Stimulated activated CD8-positive, alpha-beta memory T cell treated with anti-CD3 and anti-CD28 coated beads, Interleukin-4, amount 100 ng/mL, for 24 hours (primary cell): ENCODE measurements around the gene LRIG1.

Experiments
- DNase-seq: peaks from one replicate; pipeline ENCODE4 v3.0.0-alpha.2; 2020; ENCODE audit warnings: low read depth

The LRIG1 gene

DNA sequence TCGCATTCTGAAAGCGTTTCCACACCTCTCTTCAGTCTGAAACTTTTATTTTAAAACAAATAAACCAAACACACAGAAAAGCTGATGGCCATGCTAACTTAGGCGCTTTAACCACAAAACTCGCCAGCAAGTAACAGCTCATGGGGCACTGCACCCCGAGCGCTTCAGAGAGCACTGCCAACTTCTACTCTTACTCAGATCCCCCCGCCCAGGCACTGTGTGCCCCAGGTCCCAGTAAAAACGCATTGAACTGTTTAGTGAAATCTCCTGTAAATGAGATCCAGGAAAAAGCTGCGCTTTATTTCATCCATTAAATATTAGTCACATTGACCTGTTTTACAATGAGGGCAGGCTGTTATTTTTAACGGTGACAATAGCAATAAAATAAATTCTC is 99.7 kb downstream of the LRIG1 start:
- no peak for DNase-seq

DNA sequence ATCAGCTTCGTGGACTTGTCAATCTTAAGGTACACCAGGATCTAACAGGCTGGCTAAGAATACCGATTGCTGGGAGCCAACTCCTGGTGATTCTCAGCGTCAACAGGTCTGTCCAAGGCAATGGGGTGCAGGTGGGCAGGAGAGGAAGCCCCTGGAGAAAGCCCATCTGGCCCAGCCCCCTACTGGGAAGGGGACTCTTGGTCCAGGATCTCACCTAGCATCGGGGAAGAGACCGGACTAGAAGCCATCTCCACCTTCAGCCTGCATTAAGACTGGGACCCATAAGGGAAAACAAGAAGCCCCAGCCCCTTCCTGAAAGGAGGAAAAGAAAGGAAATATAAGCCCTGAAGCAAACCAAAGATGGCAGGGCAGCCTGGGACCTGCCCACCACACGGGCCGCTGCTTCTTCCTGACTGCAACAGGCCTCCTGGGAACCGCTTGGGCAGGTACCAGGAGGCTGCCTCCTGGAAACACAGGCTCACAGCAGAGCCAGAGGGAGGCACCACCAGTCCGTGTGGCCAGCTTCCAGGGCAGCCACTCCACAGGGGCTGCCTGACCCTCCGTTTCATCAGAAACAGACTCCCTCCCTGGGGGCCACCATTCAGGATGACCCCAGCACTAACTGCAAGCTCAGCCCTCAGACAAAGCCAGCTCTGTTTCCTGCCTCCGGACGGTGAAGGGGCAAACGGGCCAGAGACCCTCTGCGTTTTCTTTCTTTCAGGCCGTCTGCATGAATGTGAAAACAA is 100.2 kb downstream of the LRIG1 start:
- DNase-seq, result no peak

DNA sequence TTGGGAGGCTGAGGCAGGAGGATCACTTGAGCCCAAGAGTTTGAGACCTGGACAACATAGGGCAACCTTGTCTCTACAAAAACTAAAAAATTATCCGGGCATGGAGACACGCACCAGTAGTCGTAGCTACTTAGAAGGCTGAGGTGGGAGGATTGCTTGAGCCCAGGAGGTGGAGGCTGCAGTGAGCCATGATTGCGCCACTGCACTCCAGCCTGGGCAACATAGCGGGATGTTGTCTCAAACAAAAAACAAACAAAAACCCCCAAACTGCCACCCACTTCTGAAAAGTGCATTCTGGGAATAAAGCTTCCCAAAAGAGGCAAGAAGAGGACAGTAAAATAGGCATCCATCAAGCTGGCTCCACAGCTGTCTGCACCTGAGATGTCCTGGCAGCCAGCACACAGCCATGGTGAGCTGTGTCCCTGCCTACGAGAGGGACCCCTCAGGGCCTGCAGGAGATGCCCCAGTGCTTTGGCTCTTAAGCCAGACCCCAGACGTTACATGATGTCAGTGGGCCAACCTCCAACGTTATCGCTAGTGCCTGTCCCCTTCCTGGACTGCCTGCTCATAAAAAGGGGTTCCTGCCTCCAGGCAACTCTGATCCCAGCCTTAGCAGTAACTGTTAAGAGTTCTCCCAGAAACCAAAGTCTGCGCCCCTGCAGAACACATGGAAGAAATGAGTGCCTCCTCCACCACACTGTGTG is 101.1 kb downstream of the LRIG1 start:
- DNase-seq, result no peak

DNA sequence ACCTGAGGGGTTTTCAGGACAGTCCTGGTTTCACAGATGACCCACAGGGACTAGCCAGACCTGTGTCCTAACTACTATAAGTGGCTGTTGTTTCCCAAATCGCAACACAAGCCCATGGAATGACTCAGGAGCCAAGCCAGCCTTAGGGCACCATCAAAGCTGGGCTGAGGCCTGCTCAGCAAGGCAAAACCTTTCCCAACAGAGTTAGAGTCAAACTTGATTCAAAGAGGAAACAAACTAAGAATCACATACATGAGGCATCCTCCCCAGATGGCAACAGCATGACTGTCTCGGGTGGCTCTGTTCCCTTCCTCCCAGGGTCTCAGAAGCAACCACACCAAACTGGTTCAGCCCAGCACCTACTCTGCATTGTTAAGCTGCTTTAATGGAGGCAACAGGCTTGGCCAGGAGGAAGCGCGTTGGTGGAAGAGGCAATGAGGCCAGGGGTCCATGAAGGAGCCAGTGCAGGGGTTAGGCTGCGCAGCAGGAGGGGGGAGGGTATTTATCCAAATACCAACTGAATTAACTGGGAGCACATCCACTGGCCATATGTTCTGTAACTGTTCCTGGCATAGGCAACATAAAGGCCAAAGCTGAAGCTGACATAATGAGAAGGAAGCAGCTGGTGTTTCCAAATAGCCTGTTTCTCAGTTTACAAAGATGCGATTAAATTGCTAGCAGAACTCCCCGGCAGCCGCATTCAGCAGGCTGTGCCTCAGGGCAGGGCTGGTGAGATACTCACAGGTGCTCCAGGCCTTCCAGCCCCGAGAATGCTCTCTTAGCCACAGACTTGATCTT is 102.4 kb downstream of the LRIG1 start:
- DNase-seq, result no peak

DNA sequence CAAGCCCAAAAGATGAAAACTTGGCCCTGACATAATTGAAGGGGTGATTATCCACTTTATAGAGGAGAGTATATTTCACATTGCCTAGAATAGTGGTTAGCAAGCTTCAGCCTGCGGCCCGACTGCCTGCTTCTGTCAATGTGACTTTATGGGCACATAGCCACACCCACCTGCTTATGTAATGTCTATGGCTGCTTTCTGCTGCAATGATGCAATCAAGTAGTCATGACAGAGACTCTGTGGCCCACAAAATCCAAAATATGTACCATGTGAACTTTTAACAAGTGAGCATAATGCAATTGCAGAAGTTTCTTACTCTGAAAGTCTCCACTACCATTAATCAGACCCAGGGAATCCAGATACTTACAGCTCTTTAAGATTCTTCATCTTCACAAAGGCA is 103.1 kb downstream of the LRIG1 start:
- no peak for DNase-seq

DNA sequence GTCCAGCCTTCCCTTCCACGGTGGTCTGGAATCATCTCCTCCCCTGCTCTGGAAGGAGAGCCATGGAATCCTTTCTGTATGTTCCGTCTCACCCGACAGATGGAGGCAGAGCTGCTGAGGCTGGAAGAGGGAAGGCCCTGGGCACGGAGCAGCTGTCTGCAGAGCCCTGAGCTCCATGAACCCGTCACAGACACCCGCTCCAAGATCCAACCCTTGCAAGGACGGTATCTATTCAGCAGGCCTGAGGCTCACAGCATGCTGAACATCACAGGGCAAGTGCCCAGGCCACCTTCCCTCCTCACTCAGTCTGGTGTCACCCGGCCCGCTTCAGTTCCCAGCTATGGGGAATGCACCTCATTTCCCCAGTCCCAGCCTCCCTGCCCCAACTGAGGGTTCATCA is 103.9 kb downstream of the LRIG1 start:
- DNase-seq, result no peak

DNA sequence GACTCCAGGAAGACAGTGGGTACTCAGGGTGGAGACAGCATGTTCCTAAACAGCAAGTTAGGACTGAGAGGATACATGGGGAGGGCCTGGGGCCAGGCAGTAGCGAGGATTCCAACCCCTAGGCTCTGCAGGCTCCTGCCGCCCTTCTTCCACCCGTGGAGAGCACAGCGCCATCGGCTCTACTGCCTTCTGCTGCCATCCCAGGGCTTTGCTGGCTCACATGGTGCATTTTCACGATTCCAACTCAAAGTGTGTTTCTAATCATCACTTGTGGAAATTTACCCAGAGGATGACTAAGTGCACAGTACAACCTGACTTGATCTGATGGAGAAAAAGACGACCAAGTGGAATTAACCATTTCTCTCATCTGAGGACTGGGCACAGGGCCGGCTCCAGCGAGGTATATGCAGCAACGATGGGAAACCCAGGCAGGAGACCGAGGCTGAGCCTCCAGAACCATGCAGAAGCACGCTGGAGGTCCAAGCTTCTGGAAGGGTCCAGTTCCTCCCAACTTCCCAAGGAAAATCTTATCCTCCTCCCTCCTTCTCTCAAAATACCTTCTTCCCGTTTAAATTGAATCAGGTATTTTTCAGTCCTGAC is 104.6 kb downstream of the LRIG1 start:
- no peak for DNase-seq

DNA sequence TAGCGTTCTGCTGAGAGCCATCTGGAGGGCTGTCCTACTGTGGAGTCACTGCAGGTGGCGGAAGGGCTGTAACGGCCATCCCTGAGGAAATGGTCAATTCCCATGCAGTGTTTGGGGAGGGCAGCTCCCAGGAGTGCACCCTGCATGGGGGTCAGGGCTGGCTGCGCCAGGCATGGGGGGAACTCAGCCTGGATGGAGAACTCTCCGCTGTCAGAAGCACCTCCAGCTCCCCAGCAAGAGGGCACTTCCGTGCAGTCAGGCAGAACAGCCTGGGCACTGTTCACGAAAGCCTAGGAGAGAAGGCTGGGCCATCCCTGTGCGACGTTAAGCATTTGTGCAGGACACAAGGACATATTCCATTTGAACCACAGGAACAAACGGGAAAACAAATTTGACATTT is 105.2 kb downstream of the LRIG1 start:
- no peak for DNase-seq

DNA sequence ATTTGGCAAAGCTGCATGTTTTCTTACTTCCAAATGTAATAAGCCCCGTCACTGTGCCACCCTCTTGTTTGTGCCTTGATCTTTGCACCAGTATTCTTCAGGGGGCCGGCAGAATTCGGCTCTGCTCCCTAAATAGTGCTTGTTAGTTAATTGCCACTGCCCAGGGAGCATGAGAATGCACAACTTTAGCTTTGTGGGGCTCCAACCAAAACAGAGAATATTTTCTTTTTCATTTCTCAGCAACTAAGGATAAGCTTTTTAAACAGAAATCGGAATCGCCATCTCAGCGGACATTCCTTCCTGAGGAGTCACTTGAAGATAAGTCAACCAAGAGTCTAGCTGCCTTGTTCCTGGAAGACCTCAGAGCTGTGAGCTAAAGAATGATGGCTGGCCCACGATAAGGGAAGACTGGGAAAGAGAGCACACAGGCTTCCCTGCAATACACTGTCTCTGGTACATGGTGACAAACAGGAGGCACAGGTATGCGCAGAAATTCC is 106.0 kb downstream of the LRIG1 start:
- no peak for DNase-seq

DNA sequence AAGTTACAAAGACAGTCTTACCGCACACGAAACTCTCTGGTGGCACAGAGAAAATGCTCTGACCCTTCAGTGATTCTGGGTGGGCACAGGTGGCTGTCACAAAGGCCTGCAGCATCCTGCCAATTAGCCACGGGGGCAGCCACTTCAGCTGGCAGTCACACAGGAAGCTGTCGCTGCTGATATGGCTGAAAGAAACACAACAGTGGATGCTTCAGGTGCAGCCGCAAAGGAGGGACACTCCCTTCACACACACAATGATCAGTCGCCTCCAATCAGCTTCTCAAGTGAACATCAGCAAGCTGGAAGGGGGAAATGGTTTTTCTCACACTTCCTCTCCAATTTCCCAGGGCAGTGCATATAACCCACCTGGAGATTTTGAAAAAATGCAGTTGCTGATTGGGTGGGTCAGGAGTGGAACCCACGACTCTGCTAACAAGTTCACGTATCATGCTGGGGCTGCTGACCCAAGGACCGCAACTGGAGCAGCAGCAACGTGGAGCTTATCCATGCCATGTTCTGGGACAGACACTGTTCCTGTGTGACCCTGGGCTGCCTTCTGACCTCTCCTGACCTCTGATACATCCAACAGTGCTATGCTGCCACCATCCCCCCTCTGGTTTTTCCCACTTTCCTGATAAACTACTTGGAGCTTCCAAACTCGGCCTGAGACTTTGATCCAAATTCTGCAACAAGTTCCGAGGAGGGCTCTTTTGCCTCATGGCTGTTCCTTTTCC is 106.6 kb downstream of the LRIG1 start:
- no peak for DNase-seq

DNA sequence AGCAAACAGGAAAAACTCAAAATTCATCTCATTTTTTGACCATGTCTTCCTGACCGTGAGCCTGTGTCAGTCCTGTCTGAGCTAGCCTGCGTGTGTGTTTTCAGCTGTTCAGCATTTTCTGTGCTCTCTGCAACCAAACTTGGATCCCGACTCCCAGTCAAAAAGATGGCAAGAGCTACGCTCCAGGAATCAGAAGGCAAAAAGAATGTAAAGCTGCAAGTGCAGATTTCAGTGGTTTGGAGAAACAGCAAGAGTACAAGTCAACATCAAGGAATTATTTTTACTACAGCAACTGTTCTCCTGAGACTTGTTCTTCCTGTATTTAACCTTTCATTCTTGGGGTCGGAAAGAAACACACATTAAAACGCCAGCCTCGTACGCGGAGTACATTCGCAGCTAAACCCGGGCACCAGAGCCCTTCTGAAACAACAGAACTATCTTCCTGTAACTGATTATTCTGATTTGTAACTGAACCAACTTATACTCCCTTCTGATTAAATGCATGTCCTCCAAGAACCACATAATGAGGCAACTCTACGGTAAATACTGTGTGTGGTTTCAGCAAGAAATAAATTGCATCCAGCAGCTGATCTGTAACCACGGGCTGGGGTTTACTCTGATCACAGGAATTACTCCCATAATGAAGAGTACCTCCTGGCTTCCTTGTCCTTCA is 107.4 kb downstream of the LRIG1 start:
- no peak for DNase-seq

DNA sequence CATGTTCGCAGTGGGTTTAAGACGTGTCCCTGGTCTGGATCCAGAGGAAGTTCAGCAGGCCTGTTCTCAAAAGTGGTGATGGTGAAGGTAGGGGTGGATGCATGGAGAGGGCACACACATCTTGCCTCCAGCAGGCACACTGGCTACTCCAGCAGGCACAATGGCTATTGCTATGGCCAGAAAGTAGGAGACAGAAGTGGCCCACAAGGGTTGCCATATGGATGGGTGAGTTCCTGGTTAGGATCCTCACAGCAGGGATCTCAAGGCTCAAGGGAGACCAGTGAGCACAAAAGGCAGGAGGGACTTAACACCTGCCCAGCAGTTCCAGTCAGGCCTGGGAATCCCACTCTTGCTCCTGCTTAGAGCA is 107.9 kb downstream of the LRIG1 start:
- no peak for DNase-seq

DNA sequence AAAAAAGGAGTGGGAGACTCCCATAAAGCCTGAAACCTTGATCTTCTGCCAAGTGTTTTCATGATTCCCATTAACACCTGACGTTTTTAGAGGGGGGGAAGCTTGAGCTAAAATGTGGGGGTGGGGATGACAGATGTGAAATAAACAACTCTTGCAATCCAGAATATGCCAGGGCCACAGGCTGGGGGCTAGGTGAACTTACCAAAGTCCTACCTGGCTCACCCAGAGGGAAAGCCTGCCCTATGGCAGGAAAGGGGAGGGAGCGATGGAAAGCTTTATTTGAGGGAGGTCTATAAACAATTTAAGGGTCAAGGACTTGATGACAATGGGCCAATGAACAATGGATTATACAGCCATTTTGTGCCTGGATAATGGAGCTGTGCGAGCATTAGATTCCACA is 108.3 kb downstream of the LRIG1 start:
- no peak for DNase-seq

DNA sequence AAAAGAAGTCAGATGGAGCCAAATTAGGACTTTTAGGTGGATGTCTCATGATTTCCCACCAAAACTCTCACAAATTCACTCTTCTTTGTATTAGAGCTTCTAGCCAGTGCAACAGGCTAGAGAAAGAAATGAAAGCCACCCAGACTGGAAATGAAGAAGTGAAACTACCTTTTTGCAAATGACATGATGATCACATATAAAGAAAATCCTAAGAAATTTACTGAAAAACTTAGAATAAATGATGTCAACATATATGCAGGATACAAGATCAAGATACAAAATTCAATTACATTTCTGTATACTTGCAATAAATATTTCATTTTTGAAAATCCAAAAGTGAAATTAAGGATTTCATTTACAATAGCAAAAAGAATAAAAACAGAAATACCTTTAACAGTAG is 110.8 kb downstream of the LRIG1 start:
- DNase-seq, result no peak

DNA sequence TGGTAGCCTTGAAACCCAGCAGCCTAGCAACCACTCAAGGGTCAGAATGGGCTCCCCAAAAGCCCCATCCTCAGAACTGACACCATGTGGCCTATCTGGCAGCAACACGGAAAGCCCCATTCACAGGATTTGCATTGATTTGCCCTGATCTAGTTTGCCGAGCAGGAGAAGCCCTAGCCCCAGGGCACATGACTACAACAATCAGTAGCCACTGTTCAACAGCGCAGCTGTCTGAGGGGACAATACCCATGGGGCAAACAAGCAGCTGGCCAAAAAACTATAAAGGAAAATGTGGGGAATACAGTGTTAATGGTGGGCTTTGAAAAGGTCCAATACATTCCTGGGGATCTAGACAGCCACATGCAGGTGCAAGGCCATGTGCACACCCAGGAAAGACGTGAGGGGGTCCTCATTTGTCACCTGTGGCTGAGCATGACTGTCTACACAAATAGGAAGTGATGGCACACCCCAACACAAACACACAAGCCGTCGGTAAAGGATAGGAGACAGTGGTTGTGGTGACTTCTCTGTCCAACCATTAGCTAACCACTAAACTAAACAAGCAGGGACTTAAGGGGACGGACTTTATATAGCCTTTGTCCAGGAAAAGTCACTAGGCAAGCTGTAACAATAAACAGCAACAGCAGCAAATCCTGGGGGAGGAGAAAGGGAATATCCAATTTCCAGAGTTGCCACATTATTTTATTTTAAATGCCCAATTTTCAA is 113.7 kb downstream of the LRIG1 start:
- no peak for DNase-seq

DNA sequence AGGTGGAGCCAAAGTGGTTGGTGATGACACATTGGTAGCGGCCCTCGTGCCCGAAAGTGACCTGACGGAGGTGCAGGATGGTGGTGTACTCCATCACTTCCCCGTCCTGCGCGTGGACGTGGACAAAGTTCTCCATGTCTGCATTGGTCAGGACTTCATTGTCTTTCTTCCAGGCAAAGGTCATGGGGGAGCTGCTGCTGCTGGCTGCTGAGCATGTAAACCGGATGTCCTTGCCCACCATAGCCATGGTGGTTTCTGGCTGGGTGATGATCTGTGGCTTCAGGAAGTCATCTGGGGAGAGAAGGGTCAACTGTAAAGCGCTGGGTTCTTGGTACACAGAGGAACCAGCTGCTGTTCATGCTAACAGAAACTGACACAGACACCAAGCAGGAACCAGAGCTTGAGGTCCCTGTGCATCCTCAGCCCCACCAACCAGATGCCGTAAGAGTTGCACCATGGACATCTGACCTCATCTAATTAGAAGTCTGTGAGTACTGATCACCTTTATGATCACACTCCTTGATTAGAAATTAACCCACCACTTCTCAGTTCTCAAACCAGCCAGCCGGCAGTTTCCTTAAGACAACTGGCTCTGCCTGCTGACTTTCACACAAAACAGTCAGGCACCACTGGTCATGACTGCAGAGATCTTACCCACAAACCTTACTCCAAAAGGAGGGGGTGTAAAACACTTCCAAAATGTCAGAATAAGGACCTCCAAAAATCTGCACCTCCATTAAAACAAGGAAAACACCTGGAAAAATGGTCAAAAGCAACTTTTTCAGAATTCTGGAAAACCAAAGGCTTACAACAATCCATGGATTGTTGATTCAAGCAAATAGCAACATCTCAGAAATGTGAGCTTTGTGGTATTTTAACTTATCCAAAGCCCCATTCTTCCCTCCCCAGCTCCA is 114.6 kb downstream of the LRIG1 start:
- DNase-seq, result no peak

DNA sequence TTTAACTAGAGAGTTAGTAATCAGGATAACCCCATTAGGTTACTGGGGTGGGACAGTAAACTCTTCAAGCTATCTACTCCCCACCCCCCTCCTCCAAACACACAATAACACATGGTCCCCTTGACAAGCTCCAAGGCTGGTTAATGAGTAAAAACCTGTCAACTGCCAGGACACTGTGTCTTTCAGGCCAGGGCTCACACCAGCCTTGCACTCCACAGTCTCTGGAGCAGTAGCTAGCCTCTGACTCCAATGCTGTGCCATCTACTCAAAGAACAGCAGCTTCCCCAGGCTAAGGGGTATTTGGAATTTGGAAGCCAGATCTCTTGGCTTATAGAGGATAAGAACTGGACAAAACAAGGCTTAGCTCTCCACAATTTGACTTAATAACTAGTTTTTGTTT is 115.8 kb downstream of the LRIG1 start:
- DNase-seq, result no peak

DNA sequence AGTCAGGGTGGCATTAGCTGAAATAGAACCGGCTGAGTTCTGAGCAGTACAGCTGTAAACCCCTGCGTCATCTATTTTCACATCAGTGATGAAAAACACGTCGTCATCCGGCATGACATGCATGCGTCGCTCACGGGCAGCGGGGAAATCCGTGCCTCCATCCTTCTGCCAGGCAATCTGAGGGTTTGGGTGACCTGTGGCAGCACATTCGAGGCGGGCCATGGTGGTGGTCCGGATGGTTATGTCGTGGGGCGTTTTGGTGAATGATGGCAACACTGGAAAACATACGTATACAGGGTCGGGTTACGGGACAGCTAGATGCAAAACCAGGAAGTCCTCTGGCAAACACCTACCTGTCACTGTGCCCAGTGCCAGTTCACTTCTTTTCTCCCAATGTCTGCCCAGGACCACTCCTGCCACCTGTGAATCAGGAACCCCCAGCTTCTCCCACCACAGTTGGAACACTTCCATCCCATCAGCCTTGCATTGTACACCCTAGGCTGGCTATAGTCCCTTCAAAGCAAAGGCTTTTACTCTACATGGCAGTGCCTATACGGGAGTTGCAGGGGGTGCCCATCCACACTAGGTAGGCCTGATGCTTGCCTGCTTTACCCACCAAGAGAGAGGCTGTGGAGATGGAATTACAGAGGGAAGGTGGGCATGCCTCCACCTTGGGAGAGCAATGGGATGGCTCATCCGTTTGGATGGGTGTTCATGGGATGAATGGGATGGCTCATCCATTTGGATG is 116.7 kb downstream of the LRIG1 start:
- DNase-seq, result no peak

DNA sequence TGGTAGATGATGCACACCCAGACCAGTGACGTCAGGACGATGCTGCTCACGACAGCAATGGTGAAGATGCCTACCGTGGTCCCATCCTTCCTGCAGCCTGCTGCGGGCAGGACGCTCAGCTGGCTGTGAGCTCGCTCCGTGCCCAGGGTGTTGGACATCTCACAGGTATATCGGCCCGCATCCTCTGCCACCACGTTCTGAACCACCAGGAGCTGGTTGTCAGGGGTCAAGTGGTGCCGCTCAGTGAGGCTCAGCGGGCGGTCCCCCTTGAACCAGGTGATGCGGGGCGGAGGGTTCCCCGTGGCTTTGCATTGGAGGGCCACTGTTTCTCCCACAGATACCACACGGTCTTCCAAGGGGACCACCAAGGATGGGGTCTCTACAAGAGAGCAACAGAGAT is 117.8 kb downstream of the LRIG1 start:
- DNase-seq, result no peak
